Activated CD4-positive, alpha-beta T cell treated with anti-CD3 and anti-CD28 coated beads, Interleukin-10, Interleukin-2, amounts not matched to agents 100 ng/mL and 50 ng/mL, durations not matched to agents 16 hours and 8 hours (primary cell): ENCODE results near the gene FAM184A.
"Not testable (repeated sequence)": the region's sequence is repeated elsewhere in the genome, so short reads cannot be mapped to it uniquely, and the experiment has no call there.

Source experiments
- DNase-seq: peaks from one replicate; pipeline ENCODE4 v3.0.0-alpha.2; 2020

Gene FAM184A

GRCh38 chr6:119078376-119079282, at the start of gene FAM184A:
TSS of gene FAM184A (minus strand) at chr6:119078664. CDS start at chr6:119078299, 365 bp downstream.
- DNase-seq: peak; percentile 72

- DNase-seq: no peak
Observed at GRCh38 chr6:119127627-119128026, 49.2 kb upstream of the FAM184A start.

GRCh38 chr6:119126826-119127225, 48.4 kb upstream of the FAM184A start:
- no peak for DNase-seq

- no peak for DNase-seq
Observed at GRCh38 chr6:119126140-119126539, 47.7 kb upstream of the FAM184A start.

DNA sequence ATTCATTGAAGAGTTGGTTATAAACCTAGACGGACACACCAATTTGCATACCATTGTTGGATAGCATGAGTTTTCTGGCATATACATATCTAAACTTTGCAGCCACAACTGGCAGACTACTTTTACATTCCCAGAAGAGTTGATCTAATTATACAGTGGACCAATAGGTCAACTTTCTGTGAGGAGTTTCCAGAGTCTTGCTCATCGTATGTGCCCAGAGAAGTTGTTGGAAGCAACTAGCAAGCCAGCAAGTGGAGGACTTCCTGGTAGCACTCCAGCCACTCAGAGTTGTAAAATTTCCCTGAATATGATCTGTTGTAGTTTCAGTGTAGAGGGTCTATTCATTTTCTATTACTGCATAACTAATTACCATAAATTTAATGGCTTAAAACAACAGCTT, 47.1 kb upstream of the FAM184A start:
- DNase-seq: no peak

DNA sequence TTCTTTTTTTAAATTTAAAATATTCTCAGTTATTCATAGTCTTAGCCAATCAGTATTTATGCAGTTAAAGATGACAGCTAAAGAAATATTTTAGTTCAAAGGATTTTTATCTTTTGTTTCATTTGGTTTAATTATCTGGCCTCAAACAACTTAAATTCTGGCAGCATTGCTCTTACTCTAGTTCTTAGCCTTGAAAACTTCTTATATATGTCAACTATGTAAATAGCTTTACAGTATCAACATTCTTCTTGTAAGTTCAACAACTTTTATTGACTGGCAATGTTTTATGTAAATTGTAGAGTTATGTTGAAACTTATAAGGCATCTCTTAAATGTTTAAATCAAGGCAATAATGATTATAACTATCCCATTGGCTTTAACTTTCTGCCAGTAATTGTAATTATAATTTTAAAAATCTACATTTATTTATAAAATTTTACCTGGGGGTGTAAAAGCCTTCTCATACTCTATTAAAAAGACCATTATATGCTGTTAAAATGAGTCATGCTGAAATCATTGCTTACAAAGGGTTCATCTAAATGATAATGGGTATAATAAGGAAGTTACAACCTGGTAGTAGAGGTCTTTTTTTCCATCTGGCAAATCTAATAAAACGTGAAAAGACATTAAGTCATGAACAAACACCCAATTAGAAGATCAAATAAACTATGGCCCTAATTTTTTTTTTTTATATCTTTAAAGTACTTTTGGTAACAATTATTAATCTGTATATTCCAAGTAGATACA, 45.8 kb upstream of the FAM184A start:
- DNase-seq: no peak

- no peak for DNase-seq
Observed at GRCh38 chr6:119122336-119122735, 43.9 kb upstream of the FAM184A start.

GRCh38 chr6:119121367-119121766, 42.9 kb upstream of the FAM184A start:
- no peak for DNase-seq

DNA sequence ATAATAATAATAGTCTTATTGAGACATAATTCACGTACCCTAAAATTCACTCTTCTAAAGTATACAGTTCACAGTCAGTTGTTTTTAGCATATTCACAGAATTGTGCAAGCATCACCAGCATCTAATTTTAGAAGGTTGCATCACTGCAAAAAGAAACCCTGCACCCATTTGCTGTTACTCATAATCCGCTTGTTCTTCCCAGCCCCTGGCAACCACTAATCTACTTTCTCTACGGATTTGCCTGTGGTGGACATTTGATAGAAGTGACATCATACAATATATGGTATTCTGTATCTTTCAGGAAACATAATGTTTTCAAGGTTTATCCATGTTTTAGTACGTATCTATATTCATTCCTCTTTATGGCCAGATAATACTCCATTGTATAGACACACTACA, 41.5 kb upstream of the FAM184A start:
- no peak for DNase-seq

GRCh38 chr6:119119062-119119461, 40.6 kb upstream of the FAM184A start:
- not testable (repeated sequence) for DNase-seq

GRCh38 chr6:119116712-119117281, 38.3 kb upstream of the FAM184A start:
- DNase-seq: no peak

GRCh38 chr6:119113961-119114360, 35.5 kb upstream of the FAM184A start:
- DNase-seq: no peak

- no peak for DNase-seq
Observed at GRCh38 chr6:119112812-119113530, 34.5 kb upstream of the FAM184A start.

DNA sequence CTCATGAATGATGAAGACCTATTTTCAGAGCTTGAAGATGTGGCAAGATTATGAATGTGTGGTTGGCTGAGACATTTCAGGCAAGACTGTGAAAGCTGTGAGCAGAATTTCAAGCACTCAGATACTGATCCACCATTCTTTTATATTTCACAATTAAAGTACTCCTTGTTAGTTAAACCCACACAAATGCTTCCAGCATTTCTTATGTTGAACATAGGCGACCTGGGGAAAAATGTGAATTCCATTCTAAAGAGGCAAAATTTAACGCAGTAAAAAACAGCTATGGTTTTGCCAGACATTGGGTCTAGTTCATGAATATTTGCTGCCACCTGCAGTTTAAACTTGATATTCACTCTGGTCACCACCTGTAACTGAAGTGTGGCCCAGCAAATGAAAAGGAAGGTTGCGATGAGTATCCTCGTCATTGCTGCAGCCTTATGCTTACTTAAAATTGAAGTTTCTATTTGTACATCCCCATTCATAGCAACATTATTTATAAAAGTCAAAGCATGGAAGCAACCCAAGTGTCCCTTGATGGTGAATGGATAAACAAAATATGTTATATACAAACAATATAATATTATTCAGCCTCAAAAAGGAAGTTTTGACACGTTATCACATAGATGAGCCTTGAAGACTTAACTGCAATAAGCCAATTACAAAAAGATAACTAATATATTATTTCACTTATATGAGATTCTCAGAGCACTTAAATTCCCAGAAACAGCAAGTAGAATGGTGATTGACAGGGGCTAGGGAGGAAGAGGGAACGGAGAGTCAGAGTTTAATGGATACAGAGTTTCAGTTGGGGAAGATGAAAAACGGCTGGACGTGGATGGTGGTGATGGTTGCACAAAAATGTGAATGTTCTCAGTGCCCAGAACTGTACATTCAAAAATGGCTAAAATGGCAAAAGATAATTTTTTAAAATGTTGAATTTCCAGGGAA, 32.4 kb upstream of the FAM184A start:
- peak; percentile 75 for DNase-seq

GRCh38 chr6:119109654-119110325, 31.3 kb upstream of the FAM184A start:
- DNase-seq: no peak

GRCh38 chr6:119108076-119108475, 29.6 kb upstream of the FAM184A start:
- DNase-seq: no peak

DNA sequence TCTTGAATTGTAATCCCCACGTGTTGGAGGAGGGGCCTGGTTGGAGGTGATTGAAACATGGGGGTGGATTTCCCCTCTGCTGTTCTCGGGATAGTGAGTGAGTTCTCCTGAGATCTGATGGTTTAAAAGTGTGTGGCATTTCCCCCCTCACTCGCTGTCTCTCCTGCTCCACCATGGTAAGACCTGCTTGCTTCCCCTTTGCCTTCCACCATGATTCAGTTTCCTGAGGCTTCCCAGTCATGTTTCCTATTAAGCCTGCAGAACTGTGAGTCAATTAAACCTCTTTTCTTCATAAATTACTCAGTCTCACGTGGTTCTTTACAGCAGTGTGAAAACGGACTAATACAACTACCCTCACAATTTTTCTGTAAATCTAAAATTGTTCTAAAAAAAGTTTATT, 26.8 kb upstream of the FAM184A start:
- DNase-seq: no peak

GRCh38 chr6:119102901-119103300, 24.4 kb upstream of the FAM184A start:
- no peak for DNase-seq

DNA sequence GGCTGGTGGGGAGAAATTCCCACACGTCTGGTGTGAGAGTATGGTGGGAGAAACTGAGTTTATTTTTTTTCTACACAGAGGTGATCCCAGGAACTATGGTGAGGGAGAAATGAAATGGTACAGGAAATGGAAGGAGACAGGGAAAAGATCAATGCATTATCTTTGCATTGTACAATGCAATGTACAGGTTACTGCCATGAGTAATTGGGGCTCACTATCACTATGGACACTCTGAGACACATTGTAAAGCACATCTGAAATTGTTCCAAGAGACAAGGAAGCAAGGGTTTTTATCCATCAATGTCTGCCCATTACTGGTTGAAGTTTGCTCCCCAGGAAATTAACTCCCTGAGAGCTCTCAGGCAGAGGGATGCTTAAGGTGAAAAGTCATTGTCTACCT, 21.7 kb upstream of the FAM184A start:
- DNase-seq: no peak

DNA sequence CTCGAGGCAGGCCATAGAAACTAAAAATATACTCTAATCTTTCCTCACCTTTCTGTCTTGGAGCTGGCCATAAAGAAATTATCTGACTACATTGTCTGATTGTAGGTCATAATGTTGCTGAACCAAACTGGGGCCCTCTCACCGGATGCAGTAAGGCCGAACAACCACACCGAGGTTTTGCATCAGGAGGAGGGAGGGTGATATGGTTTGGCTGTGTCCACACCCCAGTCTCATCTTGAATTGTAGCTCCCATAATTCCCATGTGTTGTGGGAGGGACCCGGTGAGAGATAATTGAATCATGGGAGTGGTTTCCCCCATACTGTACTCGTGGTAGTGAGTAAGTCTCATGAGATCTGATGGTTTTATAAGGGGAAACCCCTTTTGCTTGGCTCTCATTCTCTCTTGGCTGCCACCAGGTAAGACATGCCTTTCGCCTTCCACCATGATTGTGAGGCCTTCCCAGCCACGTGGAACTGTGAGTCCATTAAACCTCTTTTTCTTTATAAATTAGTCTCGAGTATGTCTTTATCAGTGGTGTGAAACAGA, 19.4 kb upstream of the FAM184A start:
- DNase-seq: peak; percentile 5
